Right ventricle myocardium superior (tissue), 1 donor: ENCODE measurements around the gene ALOX5. TPM values are rescaled to one million over a fixed set of nuclear protein-coding genes. Genes with fewer than 3 reads are reported as not detected.
"Not testable (repeated sequence)": the region's sequence is repeated elsewhere in the genome, so short reads cannot be mapped to it uniquely, and the experiment has no call there.

ENCODE experiments used
- ATAC-seq: fragments of 200-7000 bp; cut with Tn5 transposase; one replicate; pipeline ENCODE4 v1.9.1; 2020; ENCODE audit warnings: mild to moderate bottlenecking; ENCODE audit not compliant: poor library complexity
- DNase-seq: peaks from one replicate; pipeline ENCODE4 v3.0.0-alpha.2; 2020
- intact Hi-C: fragments of 100-400 bp; cut with DNase I; formaldehyde crosslinking; loops from one replicate; pipeline ENCODE4 v1.11.2; 2022
- long read RNA-seq: library from polyadenylated mRNA; unstranded; transcript quantifications from one replicate; pipeline ENCODE4 v2.0.0, GENCODE V29; 2021
- total RNA-seq: library from RNA; stranded (reverse); fragmentation: NEBNext Ultra II Directional; extraction: Animal tissue kit (Norgen Biotek cat#: 25700); gene quantifications from one replicate; pipeline ENCODE4 v1.2.1, GENCODE V29; 2021
- donor health status: DM: no; HTN: yes; CAD: no; lungs with severe emphysema.

Gene ALOX5
- total RNA-seq: 4.7 TPM
- long read RNA-seq, transcript ALOX5-201 (14 exons, 2,506 nt): major isoform, 9 of 12 reads
- long read RNA-seq, partial matches to known transcripts: 1 of 12 reads
- long read RNA-seq, other reads (novel, unspliced or antisense): 1 of 12 reads

- intact Hi-C loops: no loop called here
- peak; percentile 90 for ATAC-seq
- DNase-seq: peak; percentile 89
Measured at GRCh38 chr10:45373576-45374349, at the start of gene ALOX5. ALOX5 (plus strand) TSS chr10:45374216; CDS start chr10:45374280, 64 bp downstream.

- ATAC-seq: no peak
- intact Hi-C loops: no loop called here
- DNase-seq: no peak
Measured at GRCh38 chr10:45325116-45325515, 48.9 kb upstream of the ALOX5 start.

GRCh38 chr10:45326864-45327263 lies 47.2 kb upstream of the ALOX5 start:
- ATAC-seq, intact Hi-C loops, DNase-seq: not testable (repeated sequence)

GRCh38 chr10:45331824-45332223 lies 42.2 kb upstream of the ALOX5 start:
- intact Hi-C loops, DNase-seq, ATAC-seq: not testable (repeated sequence)

- ATAC-seq (no peak), DNase-seq (no peak)
- intact Hi-C loops: no loop called here
Measured at GRCh38 chr10:45339894-45340293, 34.1 kb upstream of the ALOX5 start.

- ATAC-seq, DNase-seq, intact Hi-C loops: not testable (repeated sequence)
Measured at GRCh38 chr10:45340420-45340819, 33.6 kb upstream of the ALOX5 start.

GRCh38 chr10:45346652-45347335 lies 27.2 kb upstream of the ALOX5 start:
- intact Hi-C loops, ATAC-seq, DNase-seq: not testable (repeated sequence)

- intact Hi-C loops, ATAC-seq, DNase-seq: not testable (repeated sequence)
Measured at GRCh38 chr10:45347464-45347863, 26.6 kb upstream of the ALOX5 start.

- intact Hi-C loops, ATAC-seq, DNase-seq: not testable (repeated sequence)
Measured at GRCh38 chr10:45348196-45348765, 25.7 kb upstream of the ALOX5 start.

- DNase-seq (no peak), ATAC-seq (no peak)
- intact Hi-C loops: no loop called here
Measured at GRCh38 chr10:45353186-45353585, 20.8 kb upstream of the ALOX5 start.

- peak; percentile 61 for DNase-seq
- ATAC-seq: peak; percentile 65
- intact Hi-C loops: no loop called here
Measured at GRCh38 chr10:45354261-45354660, 19.8 kb upstream of the ALOX5 start.

GRCh38 chr10:45355494-45355893 lies 18.5 kb upstream of the ALOX5 start:
- DNase-seq (no peak), ATAC-seq (no peak)
- intact Hi-C loops: no loop called here

- DNase-seq, ATAC-seq, intact Hi-C loops: not testable (repeated sequence)
Measured at GRCh38 chr10:45358961-45359360, 15.1 kb upstream of the ALOX5 start.

- intact Hi-C loops, DNase-seq, ATAC-seq: not testable (repeated sequence)
Measured at GRCh38 chr10:45361983-45362799, 11.8 kb upstream of the ALOX5 start.

GRCh38 chr10:45367643-45368042 lies 6.4 kb upstream of the ALOX5 start:
- intact Hi-C loops, DNase-seq, ATAC-seq: not testable (repeated sequence)

- ATAC-seq (no peak), DNase-seq (no peak)
- intact Hi-C loops: no loop called here
Measured at GRCh38 chr10:45368181-45368580, 5.8 kb upstream of the ALOX5 start.

GRCh38 chr10:45370202-45370955 lies 3.6 kb upstream of the ALOX5 start:
- intact Hi-C loops: no loop called here
- DNase-seq (no peak), ATAC-seq (no peak)

- DNase-seq: no peak
- no peak for ATAC-seq
- intact Hi-C loops: no loop called here
Measured at GRCh38 chr10:45371560-45371959, 2.5 kb upstream of the ALOX5 start.
